Choroid plexus epithelial cell (primary cell): ENCODE results near the gene AOX1.
"Not testable (repeated sequence)": the region's sequence is repeated elsewhere in the genome, so short reads cannot be mapped to it uniquely, and the experiment has no call there.

Source experiments
- DNase-seq: peaks from one replicate; pipeline ENCODE4 v3.0.0-alpha.2; 2010; ENCODE audit warnings: low read depth
- H3K4me3 ChIP-seq: 2 replicates; pipeline ENCODE4 v1.5.1; 2011; ENCODE audit warnings: low read depth, mild to moderate bottlenecking, control low read depth, low read length, moderate library complexity
- TF ChIP-seq, protein P1 (sequence below): conservative IDR thresholded peaks from 2 replicates; pipeline ENCODE4 v1.5.1; 2011; ENCODE audit warnings: low read depth, mild to moderate bottlenecking, control low read depth, inconsistent platforms, low read length, moderate library complexity

Gene AOX1

DNA sequence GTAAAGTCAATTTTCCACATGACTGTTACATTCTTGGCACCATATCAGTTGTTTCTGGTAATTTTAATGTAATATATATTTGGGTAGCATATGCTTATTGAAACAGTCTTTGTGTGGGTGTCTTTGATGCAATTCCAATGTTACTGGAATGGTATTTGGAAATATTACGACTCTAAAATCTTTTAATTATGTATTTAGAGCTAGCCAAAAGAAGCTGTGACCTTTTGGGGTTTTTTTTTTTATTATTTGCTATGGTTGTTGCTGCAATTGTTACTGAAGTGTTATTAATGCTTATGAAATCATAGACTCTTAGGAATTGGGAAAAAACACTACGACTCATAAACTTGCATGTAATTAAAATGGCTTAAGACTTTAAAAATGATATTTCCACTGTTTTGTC is 95.9 kb downstream of the AOX1 start:
- peak; percentile 31 for DNase-seq
- TF ChIP-seq, protein P1, sequence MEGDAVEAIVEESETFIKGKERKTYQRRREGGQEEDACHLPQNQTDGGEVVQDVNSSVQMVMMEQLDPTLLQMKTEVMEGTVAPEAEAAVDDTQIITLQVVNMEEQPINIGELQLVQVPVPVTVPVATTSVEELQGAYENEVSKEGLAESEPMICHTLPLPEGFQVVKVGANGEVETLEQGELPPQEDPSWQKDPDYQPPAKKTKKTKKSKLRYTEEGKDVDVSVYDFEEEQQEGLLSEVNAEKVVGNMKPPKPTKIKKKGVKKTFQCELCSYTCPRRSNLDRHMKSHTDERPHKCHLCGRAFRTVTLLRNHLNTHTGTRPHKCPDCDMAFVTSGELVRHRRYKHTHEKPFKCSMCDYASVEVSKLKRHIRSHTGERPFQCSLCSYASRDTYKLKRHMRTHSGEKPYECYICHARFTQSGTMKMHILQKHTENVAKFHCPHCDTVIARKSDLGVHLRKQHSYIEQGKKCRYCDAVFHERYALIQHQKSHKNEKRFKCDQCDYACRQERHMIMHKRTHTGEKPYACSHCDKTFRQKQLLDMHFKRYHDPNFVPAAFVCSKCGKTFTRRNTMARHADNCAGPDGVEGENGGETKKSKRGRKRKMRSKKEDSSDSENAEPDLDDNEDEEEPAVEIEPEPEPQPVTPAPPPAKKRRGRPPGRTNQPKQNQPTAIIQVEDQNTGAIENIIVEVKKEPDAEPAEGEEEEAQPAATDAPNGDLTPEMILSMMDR = no peak

DNA sequence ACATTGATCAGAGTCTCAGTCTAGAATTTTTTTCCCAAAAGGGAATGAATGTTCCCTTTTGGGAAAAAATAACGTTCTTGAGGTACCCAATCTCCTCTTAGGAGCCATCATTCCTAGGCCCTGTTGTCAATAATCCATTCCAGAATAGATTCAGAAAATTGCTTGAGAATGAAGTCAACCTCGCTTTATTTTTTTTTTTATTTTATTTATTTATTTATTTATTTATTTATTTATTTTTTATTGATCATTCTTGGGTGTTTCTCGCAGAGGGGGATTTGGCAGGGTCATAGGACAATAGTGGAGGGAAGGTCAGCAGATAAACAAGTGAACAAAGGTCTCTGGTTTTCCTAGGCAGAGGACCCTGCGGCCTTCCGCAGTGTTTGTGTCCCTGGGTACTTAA is 96.6 kb downstream of the AOX1 start:
- not testable (repeated sequence) for H3K4me3 ChIP-seq

More for the DNA sequence above, 95.9 kb downstream of the AOX1 start:
- no peak overlapping the region for H3K4me3 ChIP-seq

DNA sequence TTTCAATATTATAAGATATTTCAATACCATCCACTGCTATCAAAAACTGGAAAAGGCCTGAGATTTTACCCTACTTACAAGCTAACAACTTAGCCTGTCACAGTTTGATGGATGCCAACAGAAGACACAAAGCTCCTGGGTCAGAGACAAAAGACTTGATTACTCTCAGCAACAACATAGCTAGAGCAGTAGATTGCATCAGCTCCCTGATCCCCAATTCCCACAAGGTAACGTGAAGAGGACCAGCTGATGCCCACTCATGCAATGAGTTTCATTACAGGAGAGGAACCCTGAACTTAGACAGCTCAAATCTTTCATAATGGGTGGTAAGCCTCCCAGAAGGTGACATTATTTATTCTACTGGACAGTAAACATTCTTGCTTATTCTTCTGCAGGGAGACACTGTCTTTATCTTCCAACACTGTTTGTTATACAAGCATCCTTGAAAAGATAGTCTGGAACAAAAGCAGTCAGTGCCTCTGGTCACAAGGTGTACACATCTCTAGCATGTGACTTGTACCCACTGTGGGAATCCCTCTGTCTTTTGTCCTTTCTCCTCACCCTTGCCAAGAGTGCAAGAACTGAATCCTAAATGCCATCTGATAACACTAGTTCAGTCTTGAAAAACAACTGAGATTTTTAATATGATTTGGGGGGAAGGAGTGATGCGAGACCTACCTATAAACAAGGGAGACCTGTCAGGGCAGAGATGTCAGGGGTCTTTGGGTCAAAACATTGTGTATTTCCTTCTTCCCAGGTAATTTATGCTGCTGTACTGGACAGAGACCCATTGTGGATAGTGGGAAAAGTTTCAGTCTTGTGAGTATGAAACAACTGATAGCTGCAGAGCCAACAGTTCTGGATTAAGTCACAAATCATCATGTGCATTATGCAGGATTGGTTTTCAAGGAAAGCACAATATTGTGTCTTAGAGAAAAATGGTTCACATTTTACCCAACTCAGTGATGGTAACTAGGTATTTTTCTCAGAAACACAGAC is 102.4 kb downstream of the AOX1 start:
- no peak overlapping the region for H3K4me3 ChIP-seq
- TF ChIP-seq, protein P1 = no peak
- DNase-seq = no peak

More for the DNA sequence above, 96.6 kb downstream of the AOX1 start:
- not testable (repeated sequence) for DNase-seq

DNA sequence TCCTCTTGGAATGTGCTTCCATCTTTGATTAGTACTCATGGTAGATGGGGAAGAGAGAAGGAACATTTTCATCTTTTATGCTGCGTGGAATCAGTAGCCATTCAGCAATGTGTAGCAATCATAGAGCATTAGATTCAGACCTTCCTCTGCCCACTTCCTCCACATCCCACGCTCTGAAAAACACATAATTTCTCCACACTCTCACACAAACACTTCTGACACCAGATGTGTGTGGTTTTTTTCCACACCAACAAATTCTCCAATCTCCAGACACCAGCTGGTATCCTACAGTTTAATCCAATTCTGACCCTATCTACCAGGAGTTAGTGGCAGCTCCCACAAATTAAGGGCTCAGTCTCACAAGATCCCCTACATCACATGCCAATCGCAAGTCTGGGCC is 103.3 kb downstream of the AOX1 start:
- TF ChIP-seq, protein P1 = no peak
- no peak for DNase-seq
- H3K4me3 ChIP-seq = no peak overlapping the region

DNA sequence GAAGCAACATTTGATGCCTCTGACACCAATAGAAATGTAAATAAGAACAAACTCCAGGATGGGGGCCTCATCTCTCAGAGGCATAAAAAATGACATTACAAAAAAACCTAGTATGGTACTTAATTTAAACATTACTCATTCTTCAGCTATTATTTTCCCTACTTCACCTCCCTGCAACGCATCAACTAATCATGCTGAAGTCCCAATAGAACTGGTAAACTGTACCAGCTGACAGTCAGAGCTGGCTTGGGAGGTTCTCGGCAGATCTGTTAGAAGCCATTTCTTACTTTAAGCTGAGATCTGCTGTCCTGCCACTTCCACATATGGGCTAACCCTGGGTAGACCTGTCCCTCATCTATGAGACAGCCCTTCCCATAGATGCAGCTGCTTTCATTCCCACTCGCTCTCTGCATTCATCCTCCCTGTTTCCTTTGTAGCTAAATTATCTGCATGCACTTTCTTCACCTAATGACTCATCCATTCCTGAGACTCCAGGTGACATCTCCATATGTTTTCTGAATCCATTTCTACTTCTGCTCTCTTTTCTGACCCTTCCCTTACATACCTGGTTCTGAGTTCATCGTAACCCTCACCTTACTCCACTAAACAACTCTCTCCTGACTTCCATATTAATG is 108.1 kb downstream of the AOX1 start:
- DNase-seq = peak; percentile 33
- TF ChIP-seq, protein P1 = no peak
- no peak overlapping the region for H3K4me3 ChIP-seq

DNA sequence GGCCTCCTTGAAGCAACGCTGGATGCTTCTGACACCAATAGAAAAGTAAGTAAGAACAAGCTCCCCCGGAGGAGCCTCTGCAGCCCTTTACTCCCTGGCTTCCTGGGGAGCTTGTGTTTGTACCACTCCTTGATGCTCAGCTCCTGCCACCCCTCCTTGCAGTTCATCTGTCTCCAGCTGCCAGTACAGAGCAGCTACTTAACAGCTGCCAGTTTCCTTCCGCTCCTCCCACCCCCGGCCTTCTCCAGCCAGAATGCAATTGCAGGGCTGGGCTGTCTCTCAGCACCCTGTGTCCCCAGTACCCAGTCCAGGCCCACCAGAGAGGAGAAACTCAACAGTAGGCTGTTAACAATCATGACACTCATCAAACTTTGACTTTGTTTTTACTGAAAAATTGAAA is 109.4 kb downstream of the AOX1 start:
- H3K4me3 ChIP-seq = no peak overlapping the region
- TF ChIP-seq, protein P1 = no peak

DNA sequence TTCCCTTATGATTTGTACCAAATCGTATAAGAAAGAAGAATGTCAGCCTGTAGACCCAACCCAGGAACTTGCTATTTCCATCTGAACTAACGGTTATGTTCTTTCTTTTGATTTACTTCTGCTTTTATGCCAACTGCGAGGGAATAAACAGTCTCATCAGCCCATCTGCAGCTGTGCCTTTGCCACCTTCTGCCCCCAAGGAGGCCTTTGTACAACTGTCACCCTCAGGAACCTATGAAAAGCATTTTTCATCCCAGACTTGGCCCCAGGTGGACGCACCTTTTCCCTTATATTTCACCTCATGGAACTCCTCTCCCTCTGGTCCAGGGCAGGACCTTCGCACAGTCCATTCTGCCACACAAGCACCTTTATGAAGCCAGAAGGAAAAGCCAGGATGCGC is 109.8 kb downstream of the AOX1 start:
- no peak for DNase-seq
- TF ChIP-seq, protein P1 = no peak
- no peak overlapping the region for H3K4me3 ChIP-seq

More for the DNA sequence above, 109.4 kb downstream of the AOX1 start:
- DNase-seq = peak; percentile 17
